Measurements from ENCODE around the gene CDKAL1.
"Not testable (repeated sequence)": the region's sequence is repeated elsewhere in the genome, so short reads cannot be mapped to it uniquely, and the experiment has no call there.

The CDKAL1 gene

GRCh38 chr6:20744911-20745557 lies 210.8 kb downstream of the CDKAL1 start:
- DNase-seq (ENCODE audit: low read depth in 2 of 2) = no peak

GRCh38 chr6:20746024-20746423 lies 211.8 kb downstream of the CDKAL1 start:
- no peak for DNase-seq (ENCODE audit: low read depth in 2 of 2)

- DNase-seq (ENCODE audit: low read depth in 2 of 2) = no peak
Measured at GRCh38 chr6:20746805-20747558, 212.7 kb downstream of the CDKAL1 start.

- DNase-seq (ENCODE audit: low read depth in 2 of 2) = no peak
Measured at GRCh38 chr6:20747991-20748390, 213.7 kb downstream of the CDKAL1 start.

GRCh38 chr6:20751293-20751935 lies 217.2 kb downstream of the CDKAL1 start:
- DNase-seq (ENCODE audit: low read depth in 2 of 2) = no peak

GRCh38 chr6:20755631-20756030 lies 221.4 kb downstream of the CDKAL1 start:
- DNase-seq (ENCODE audit: low read depth in 2 of 2) = no peak

GRCh38 chr6:20756584-20757147 lies 222.4 kb downstream of the CDKAL1 start:
- DNase-seq (ENCODE audit: low read depth in 2 of 2) = not testable (repeated sequence)

- DNase-seq (ENCODE audit: low read depth in 2 of 2) = no peak
Measured at GRCh38 chr6:20757761-20758160, 223.5 kb downstream of the CDKAL1 start.

- no peak for DNase-seq (ENCODE audit: low read depth in 2 of 2)
Measured at GRCh38 chr6:20763296-20763695, 229.0 kb downstream of the CDKAL1 start.

- no peak for DNase-seq (ENCODE audit: low read depth in 2 of 2)
Measured at GRCh38 chr6:20769631-20770030, 235.4 kb downstream of the CDKAL1 start.

- DNase-seq (ENCODE audit: low read depth in 2 of 2) = no peak
Measured at GRCh38 chr6:20770773-20771172, 236.5 kb downstream of the CDKAL1 start.

GRCh38 chr6:20771409-20771808 lies 237.2 kb downstream of the CDKAL1 start:
- no peak for DNase-seq (ENCODE audit: low read depth in 2 of 2)

GRCh38 chr6:20773822-20774221 lies 239.6 kb downstream of the CDKAL1 start:
- DNase-seq (ENCODE audit: low read depth in 2 of 2) = no peak

- no peak for DNase-seq (ENCODE audit: low read depth in 2 of 2)
Measured at GRCh38 chr6:20775981-20776380, 241.7 kb downstream of the CDKAL1 start.

GRCh38 chr6:20777801-20778200 lies 243.5 kb downstream of the CDKAL1 start:
- no peak for DNase-seq (ENCODE audit: low read depth in 2 of 2)

- no peak for DNase-seq (ENCODE audit: low read depth in 2 of 2)
Measured at GRCh38 chr6:20778459-20778858, 244.2 kb downstream of the CDKAL1 start.

- no peak for DNase-seq (ENCODE audit: low read depth in 2 of 2)
Measured at GRCh38 chr6:20778912-20779311, 244.7 kb downstream of the CDKAL1 start.

GRCh38 chr6:20789162-20789561 lies 254.9 kb downstream of the CDKAL1 start:
- DNase-seq (ENCODE audit: low read depth in 2 of 2) = no peak

GRCh38 chr6:20790032-20790791 lies 256.0 kb downstream of the CDKAL1 start:
- DNase-seq (ENCODE audit: low read depth in 2 of 2) = no peak

- DNase-seq (ENCODE audit: low read depth in 2 of 2) = no peak
Measured at GRCh38 chr6:20791074-20791473, 256.8 kb downstream of the CDKAL1 start.

- no peak for DNase-seq (ENCODE audit: low read depth in 2 of 2)
Measured at GRCh38 chr6:20791944-20792343, 257.7 kb downstream of the CDKAL1 start.

GRCh38 chr6:20793174-20793573 lies 258.9 kb downstream of the CDKAL1 start:
- no peak for DNase-seq (ENCODE audit: low read depth in 2 of 2)
